ENCODE data around the gene NPEPPS.
A peak's percentile ranks its signal among the peaks of the same experiment; 100 is the strongest.

NPEPPS gene

DNA sequence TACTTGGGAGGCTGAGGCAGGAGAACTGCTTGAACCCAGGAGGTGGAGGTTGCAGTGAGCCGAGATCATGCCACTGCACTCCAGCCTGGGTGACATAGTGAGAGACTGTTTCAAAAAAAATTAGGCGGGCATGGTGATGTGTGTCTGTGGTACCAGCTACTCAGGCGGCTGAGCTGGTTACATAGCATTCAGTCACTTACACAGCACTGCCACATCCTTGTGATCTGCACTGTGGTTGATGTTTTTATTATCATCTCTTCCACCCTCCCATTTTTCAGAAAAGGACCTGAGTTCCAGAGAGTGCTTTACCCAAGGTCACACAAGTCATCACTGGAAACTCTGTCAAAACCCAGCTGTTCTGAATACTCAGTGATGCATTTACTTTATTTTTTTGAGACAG is 104.0 kb downstream of the NPEPPS start:
- DNase-seq = no peak

DNA sequence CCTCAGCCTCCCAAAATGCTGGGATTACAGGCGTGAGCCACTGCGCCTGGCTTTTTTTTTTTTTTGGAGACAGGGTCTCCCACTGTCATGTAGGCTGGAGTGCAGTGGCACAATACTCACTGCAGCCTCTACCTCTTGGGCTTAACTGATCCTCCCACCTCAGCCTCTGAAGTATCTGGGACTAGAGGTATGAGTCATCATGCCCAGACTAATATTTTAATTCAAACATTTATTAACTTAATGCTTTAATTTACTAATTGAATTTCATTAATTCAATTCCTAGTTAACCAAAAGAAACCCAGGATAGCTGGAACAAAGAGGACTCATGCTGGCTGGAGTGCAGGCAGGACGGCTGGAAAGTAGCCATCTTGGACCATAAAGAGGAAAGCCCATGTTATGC is 104.8 kb downstream of the NPEPPS start:
- no peak for DNase-seq

DNA sequence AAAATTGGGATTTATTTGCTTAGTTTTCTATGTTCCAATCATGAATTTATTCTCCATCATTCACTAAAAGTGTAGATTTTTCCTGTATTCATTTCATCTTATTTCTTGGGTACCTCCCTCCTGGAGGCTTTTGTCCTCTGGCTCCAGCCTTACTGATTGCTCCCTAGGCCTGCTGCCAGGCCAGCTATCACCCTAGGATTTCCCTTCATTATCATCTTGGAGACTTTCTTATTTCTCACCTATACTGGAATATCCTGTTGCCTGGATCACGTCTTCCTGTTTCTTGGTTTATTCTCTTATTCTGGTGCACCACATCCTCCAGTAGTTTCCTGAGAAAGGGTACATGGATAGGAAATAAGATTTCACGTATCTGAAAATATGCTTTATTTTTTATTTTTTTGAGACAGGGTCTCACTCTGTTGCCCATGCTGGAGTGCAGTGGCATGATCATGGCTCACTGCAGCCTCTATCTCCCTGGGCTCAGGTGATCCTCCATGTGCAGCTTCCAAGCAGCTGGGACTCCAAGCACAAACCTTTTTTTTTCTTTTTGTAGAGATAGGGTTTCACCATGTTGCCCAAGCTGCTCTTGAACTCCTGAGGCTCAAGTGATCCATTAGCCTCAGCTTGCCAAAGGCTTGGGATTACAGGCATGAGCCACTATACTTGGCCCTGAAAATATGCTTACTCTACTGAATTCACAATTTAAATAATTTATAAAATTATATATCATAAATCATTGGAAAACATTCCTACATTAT is 105.5 kb downstream of the NPEPPS start:
- DNase-seq = no peak

DNA sequence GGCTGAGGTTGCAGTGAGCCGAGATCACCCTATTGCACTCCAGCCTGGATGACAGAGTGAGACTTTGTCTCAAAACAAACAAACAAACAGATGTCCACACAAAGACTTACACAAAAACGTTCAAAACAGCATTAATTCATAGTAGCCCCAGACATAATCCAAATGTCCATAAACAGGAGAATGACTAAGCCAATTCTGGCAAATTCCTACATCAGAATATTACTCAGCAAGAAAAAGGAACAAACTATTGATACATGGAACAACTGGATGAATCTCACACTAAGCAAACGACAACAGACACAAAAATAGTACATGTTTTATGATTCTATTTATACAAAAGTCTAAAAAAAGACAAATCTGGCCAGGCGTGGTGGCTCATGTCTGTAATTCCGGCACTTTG is 108.0 kb downstream of the NPEPPS start:
- DNase-seq = no peak

DNA sequence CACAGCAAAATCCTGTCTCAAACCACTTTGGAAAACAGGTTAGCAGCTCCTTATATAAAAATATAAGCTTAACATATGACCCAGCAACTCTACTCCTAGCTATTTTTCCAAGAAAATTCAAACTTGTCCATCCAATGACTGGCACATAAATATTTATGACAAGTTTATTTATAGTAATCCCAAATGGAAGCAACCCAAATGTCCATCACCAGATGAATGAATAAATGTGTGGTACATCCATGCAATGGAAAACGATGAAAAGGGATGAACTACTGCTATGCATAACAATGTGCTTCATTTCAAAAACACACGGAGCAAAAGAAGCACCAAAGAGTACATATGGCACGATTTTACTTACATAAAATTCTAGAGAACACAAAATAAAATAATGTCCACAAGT is 109.2 kb downstream of the NPEPPS start:
- no peak for DNase-seq

DNA sequence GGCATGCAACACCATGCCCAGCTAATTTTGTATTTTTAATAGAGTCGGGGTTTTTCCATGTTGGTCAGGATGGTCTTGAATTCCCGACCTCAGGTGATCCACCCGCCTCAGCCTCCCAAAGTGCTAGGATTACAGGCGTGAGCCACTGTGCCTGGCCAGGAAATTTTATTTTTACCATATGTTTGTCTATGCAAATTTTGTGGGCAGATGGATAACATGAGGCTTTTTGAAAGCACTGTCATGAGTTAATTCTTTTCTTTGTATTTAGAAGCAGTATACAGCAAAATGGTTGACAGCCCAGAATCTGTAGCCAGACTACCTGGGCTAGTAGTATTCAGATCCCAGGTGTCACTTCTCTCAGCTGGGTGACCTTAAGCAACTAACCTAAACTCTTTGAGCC is 110.3 kb downstream of the NPEPPS start:
- DNase-seq = no peak

DNA sequence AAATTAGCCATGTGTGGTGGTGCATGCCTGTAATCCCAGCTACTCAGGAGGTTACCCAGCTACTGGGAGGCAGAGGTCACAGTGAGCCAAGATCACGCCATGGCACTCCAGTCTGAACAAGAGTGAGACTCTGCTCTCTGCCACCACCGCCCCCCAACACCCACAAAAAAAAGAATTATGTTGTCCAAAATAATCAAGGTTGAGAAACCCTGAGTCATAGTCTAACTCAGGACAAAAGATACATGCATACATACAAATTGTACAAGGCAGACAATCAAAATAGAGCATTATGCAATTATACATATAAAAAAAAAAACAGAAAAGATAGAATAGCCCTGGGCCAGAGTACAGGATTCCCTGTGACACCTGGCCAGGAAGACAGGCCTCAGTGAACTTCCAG is 112.2 kb downstream of the NPEPPS start:
- no peak for DNase-seq

DNA sequence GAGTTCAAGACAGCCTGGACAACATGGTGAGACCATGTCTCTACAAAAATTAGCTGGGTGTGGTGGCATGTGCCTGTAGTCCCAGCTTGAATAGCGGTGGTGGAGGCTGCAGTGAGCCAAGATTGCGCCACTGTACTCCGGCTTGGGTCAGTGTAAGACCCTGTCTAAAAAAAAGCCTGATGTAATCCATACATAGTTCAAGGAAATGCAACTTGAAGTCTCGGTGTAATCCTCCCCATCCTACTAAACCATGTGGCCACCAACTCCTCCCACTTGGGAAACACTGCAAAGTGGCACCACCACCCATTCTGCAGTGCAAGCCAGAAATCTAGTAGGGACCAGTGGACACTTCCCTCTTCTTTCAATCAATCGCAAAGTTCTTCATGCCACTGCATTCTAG is 113.4 kb downstream of the NPEPPS start:
- DNase-seq = no peak

DNA sequence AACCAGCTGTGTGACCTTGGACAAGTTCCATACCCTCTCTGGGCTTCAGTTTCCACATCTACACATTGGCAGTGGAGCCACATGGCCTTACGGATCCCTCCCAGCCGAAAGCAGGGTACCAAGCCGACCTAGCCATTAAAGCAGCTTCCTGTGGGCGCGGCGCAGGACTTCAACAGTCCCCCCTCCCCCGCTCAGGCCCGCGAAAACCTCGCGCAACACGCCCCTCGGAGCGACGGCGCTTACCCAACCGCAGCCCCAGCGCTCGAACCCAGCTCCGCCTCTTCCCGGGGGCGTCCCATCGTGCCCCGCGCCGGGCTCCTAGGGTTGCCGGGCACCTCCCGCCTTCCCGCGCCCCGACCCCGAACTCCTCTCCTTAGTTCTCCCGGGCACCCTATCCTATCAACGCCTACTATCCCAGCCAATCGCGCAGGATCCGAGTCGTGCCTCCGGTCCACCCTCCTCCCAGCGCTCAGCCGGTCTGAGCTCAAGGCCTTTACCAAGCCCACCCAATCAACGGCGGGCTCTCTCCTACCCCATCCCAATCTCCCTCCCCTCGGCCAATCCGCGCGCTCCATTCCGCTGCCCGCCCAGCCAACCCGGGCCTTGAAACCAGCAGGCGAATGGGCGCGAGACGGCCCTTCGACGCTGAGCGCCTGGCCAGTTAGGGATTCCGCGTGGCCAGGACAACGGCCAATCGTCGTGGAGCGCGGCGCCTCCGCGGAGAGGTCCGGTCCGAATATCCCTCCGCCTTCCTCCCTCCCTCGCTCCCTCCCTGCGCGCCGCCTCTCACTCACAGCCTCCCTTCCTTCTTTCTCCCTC is 118.5 kb downstream of the NPEPPS start, which contains the start of gene KPNB1:
TSS of gene KPNB1 (plus strand) at position 767 of the 819 bp plus-strand sequence. CDS start 326 bp downstream, outside the sequence.
- peak; percentile 100 for DNase-seq

DNA sequence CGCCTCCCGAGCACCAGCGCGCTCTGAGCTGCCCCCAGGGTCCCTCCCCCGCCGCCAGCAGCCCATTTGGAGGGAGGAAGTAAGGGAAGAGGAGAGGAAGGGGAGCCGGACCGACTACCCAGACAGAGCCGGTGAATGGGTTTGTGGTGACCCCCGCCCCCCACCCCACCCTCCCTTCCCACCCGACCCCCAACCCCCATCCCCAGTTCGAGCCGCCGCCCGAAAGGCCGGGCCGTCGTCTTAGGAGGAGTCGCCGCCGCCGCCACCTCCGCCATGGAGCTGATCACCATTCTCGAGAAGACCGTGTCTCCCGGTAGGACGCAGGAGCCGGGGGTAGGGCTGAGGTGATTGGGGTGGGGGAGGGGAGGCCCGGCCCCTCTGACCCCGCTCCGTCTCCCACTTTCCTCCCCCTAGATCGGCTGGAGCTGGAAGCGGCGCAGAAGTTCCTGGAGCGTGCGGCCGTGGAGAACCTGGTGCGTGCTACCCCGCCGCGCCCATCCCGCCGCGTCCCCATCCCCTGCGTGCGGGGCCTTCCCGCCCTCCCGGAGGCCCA is 119.1 kb downstream of the NPEPPS start:
- DNase-seq = no peak

DNA sequence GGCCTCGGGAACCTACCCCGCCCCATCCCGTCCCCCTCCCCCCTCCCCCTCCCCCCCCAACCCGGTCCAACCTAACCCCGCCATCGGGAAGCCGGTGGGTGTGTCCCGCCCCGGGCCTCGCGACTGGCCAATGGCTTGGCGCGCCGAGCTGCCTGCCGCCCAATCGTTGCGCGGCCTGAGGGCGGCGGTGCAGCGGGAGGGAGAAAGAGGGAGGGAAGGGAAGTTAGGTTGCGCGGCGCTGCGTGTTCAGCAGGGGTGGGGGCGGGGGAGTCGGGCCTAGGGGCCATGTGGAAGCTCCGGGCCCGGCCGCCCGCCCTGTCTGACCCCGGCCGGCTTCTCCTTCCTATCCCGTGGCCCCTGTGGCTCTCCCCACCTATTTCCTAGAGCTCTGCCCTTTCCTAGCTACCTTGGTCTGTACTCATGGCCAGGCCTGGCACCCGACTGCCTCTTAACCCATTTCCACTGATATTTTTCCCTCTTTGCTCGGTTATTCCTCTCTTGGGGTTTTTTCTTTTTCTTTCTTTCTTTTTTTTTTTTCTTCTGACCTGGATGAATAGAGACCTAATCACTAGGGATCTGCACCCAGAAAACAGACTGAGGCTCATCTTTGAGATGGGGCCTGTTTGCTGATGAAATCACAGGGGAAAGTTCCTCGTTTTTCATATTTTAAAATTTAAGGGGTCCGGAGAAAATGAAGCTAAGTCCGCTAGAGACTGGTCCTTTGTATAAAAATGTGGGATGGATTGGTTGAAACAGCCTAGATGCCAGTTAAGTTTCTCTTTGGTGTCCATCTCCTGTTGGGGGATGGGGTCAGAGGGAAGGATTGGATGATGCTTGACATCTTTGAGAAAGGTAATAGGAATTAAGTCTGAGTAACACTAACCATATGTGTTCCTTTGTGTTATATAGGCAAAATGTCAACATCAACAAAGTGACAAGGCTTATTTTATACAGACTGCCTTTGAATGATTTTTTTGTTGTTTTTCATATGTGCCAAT is 119.9 kb downstream of the NPEPPS start:
- peak; percentile 100 for DNase-seq

DNA sequence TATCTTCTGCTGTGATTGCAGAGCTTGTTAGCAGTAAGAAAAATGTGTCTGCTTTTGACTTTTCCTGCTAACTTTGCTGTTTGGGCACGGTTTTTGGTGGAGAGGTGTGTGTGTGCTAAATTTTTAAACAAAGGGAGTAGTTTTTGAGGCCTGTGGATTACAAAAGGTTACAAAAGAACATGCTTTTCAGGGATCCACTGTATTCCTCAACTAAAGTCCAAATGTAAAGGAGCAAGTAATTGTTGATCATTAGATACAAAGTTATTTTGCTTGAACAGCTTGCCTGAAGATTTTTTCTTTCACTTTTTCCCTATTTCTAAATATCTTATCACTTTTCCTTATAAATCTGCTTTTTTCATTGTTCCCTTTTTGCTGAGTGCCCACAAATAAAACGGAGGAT is 120.8 kb downstream of the NPEPPS start:
- DNase-seq = no peak

DNA sequence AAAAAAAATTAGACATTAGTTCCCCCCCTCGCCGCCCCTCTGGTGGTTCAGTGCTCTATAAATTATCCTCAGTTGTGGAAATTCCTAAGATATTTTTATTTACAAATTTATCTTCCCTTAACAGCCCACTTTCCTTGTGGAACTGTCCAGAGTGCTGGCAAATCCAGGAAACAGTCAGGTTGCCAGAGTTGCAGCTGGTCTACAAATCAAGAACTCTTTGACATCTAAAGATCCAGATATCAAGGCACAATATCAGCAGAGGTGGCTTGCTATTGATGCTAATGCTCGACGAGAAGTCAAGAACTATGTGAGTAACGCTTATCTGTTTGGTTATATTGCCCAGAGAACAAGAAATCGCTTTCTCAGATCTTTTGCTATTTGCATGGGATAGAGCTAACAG is 121.7 kb downstream of the NPEPPS start:
- no peak for DNase-seq

DNA sequence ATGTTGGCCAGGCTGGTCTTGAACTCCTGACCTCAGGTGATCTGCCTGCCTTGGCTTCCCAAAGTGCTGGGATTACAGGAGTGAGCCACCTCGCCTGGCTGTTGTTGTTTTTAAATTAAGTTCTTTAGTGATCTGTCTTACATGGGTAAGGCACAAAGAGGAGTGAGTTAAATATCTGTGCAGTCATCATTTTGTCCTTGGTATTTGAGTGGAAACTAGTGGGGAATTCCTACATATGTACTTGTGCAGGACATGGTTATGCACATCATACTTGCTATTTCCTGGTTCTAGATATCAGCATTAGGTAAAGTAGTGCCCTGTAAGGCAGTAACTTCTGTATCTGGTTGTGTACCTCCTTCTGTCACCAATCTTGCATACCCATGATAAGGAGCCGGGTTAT is 122.5 kb downstream of the NPEPPS start:
- no peak for DNase-seq

DNA sequence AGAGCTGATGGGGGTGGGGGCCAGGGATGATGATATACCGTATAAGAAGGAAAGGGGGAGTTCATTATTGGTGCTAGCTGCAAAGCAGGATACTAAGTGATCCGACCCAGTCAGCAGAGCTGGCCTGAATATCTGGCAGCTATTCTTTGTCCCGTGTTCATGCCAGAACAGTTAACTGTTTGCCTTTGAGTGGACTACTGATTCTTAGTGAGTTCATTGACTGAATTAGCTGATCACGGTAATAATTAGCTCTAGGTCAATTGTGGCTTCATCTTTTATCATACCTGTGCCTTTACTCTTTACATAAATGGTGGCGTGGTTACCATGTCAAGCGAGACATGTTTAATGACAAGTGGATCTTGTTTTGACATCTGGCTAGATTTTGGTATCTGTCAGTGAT is 124.1 kb downstream of the NPEPPS start:
- no peak for DNase-seq

DNA sequence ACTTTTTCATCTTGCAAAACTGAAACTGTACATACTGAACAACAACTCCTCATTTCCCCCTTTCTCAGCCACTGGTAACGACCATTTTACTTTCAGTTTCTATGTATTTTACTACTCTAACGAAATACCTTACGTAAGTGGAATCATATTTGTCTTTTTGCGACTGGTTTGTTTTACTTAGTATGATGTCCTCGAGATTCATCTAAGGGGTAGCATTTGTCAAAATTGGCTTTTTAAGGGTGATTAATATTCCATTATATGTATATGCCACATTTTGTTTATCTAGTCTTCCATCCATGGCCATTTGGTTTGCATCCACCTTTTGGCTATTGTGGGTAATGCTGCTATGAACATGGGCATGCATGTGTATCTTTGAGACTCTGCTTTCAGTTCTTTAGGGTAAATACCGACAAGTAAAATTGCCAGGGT is 129.2 kb downstream of the NPEPPS start:
- DNase-seq = no peak

DNA sequence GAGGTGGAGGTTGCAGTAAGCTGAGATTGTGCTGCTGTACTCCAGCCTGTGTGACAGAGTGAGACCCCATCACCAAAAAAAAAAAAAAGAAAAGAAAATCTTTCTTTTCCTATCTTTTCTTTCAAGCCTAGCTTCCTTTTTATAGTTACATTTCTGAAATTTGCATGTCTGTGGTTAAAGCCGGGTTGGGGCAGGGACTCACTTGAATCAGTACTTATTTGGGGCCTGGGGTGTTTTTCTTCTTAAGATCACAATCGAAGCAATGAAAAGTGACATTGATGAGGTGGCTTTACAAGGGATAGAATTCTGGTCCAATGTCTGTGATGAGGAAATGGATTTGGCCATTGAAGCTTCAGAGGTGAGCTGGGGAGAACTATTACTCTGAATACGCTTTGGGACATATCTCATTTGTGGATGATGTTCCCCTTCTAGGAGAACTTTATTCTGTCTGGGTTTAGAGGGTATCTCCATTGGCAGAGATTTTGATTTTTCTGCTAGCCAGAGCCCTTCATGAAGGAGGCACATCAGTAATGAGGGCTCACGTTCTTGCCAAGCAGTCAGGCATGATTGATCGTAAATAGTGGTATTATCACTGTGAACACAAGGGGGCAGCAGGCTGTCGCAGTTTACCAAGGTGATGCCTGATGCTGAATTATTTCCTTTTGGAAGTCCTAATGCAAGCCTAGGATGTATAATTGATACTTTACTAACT is 133.2 kb downstream of the NPEPPS start:
- peak; percentile 86 for DNase-seq

DNA sequence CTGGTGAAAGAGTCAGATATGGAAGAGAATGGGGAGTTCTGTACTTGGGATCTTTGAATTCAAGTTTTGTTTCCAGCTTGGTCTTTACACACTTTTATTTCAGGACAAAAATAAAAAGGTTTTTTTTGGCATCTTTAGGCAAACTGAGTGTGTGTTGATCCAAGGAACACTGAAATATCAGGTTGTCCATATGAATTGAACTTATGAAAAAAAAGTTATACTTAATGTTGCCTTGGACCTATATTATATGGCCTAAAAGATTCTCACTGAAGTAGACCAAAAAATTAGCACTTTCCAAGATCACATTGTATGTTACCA is 133.7 kb downstream of the NPEPPS start:
- no peak for DNase-seq

DNA sequence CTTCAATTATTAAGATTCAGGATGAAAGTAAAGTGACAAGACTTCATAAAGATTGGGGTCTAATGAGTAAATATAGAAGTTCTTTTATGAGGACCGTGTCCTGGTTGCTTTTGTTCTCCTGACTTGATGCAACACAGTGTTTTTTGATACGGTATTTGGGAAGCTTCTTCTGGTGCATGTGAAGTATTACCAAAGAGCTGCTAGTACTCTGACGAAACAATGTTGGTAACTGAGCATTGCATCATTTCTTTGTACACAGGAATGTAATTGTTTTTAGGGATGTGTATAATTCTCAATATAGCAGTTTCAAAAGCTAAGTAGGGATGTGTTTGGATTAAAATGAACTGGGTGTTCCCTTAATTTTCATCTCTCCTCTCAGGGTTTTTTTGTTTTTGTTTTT is 134.7 kb downstream of the NPEPPS start:
- no peak for DNase-seq

DNA sequence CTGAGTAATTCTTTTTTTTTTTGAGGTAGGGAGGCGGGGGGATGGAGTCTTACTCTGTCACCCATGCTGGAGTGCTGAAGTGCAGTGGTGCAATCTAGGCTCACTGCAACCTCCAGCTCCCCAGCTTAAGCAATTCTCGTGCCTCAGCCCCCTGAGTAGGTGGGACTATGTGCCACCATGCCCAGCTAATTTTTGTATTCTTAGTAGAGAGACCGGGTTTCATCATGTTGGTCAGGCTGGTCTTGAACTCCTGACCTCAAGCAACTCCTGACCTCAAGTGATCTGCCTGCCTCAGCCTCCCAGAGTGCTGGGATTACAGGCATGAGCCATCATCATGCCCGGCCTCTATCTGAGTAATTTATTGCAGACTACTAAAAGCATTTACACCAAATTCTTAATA is 138.2 kb downstream of the NPEPPS start:
- no peak for DNase-seq

DNA sequence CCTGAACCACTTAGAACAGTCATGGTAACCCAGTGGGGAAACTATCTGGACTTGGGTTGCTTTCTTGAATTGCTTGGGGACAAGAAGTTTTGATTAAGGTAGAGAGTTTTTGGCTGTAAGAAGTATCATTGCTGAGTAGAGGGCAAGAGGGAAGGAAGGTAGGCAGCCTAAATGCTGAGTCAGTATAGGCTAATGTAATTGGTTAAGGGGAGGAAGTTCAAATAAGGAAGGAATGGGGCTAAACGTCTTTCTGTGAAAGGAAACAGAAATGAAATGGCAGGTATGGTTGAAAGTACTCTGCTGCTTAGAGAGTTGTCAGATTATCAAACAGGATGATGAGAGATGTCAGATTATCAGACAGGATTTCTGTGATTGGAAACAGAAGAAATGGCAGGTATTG is 139.2 kb downstream of the NPEPPS start:
- no peak for DNase-seq

All from islet precursor cell (in vitro differentiated cells).